Measurements from ENCODE around the gene ITGBL1. TPM values are rescaled to one million over a fixed set of nuclear protein-coding genes. Genes with fewer than 3 reads are reported as not detected.

The ITGBL1 gene
- total and polyA plus RNA-seq, 2 donors (not counting 3 experiments of a cell fraction or from before 2014, with no cell fraction given), result 4.6 to 8.8 TPM

GRCh38 chr13:101661839-101662238 lies 209.4 kb downstream of the ITGBL1 start:
- TF ChIP-seq POLR2A (IDR thresholded peaks at IDR 0.05; ENCODE audit: low read depth, low read length), result no peak
- TF ChIP-seq JUN (IDR thresholded peaks at IDR 0.05; ENCODE audit: borderline replicate concordance, insufficient read depth, insufficient read length, low read depth), result peak; percentile 46
- no peak for TF ChIP-seq EZH2 (IDR thresholded peaks at IDR 0.05; ENCODE audit: borderline replicate concordance, low read depth, low read length, severe bottlenecking)
- no peak for TF ChIP-seq FOS (IDR thresholded peaks at IDR 0.05; ENCODE audit: borderline replicate concordance, insufficient read depth, low read length)
- no peak for TF ChIP-seq MAX (IDR thresholded peaks at IDR 0.05; ENCODE audit: insufficient read depth, insufficient read length)
- TF ChIP-seq MYC (IDR thresholded peaks at IDR 0.05; ENCODE audit: low read depth, low read length), result no peak
- TF ChIP-seq POLR2AphosphoS5 (IDR thresholded peaks at IDR 0.05; ENCODE audit: insufficient read depth, low read depth, low read length), result peak; percentile 19
- peak; percentile 54 for TF ChIP-seq GATA2 (IDR thresholded peaks at IDR 0.05; ENCODE audit: insufficient read depth, insufficient read length, low read depth, low read length)
- TF ChIP-seq CTCF (IDR thresholded peaks at IDR 0.05; ENCODE audit: extremely low read depth in 1 of 2, insufficient read depth in 1 of 2, low read depth in 1 of 2, low read length in 2 of 2), result no peak
- H3K4me2 ChIP-seq (ENCODE audit: insufficient read depth, low read length), result peak overlapping the region; percentile 70
- dilution Hi-C loops (cut with MboI; ENCODE audit: extremely low pct_ligation_motif_present, low sequenced_read_pairs), result no loop called here
- H4K20me1 ChIP-seq (replicated peaks; ENCODE audit: control insufficient read depth, extremely low read depth, insufficient read depth, low read length), result no peaks in the 10 kb centered on the region
- no peaks in the 10 kb centered on the region for H3K36me3 ChIP-seq (ENCODE audit: control insufficient read depth in 2 of 2, extremely low read depth in 1 of 2, insufficient read depth in 2 of 2, low read length in 2 of 2)
- no peaks in the 10 kb centered on the region for H3K9me1 ChIP-seq (replicated peaks; ENCODE audit: control insufficient read depth, extremely low read depth, insufficient read depth, low read length)
- H3K4me1 ChIP-seq (ENCODE audit: control insufficient read depth, extremely low read depth, insufficient read depth, low read length), result peaks cover 23% of the 10 kb centered on the region
- H3K9ac ChIP-seq (replicated peaks; ENCODE audit: extremely low read depth, insufficient read depth, low read length), result no peak overlapping the region
- H3K27me3 ChIP-seq (ENCODE audit: control insufficient read depth in 2 of 2, insufficient read depth in 2 of 2, low read length in 2 of 2), result no peaks in the 10 kb centered on the region
- BruUV-seq (replicated peaks), result no TSS peak
- ChIA-PET CTCF (interaction anchor here (1.0 to 2.7 kb wide), 10 partner anchors 8 to 517 kb away, joined by 3 to 10 read pairs (median 4); no protein-coding TSS in a partner anchor), POLR2A (no interaction called here)
- peak; percentile 84 for DNase-seq (ENCODE audit: low read depth, low spot score)
- intact Hi-C loops (cut with micrococcal nuclease), result loop anchor here (1.0 to 2.0 kb wide), 4 partner anchors 23 to 173 kb away; no protein-coding TSS in a partner anchor
- FAIRE-seq, result no peak
- no peak overlapping the region for H2AFZ ChIP-seq (ENCODE audit: low read depth, low read length)
- H3K27ac ChIP-seq (ENCODE audit: insufficient read depth, low read depth, low read length), result peak overlapping the region; percentile 32
- no peaks in the 10 kb centered on the region for H3K9me3 ChIP-seq (replicated peaks; ENCODE audit: control insufficient read depth, insufficient read depth, low read length)
- no peaks in the 10 kb centered on the region for H3K79me2 ChIP-seq (ENCODE audit: control insufficient read depth, insufficient read depth, low read length)
- no peak overlapping the region for H3K4me3 ChIP-seq (replicated peaks in 1 of 3; ENCODE audit: insufficient read depth in 1 of 3, low read depth in 1 of 3, low read length in 3 of 3)

Measured in endothelial cell of umbilical vein (primary cell).